Heart left ventricle (tissue), 16 donors: ENCODE results near the gene OASL. TPM values are rescaled to one million over a fixed set of nuclear protein-coding genes. Genes with fewer than 3 reads are reported as not detected.

Source experiments
- ATAC-seq, 4 donors: fragments of 200-7000 bp; cut with Tn5 transposase; one replicate each; pipeline ENCODE4 v1.9.1; 2020 to 2022; ENCODE audit warnings: moderate library complexity in 4 of 4, mild to moderate bottlenecking in 3 of 4, moderate number of reproducible peaks in 1 of 4
- DNase-seq, 5 donors: peaks; one replicate each; pipeline ENCODE4 v3.0.0-alpha.2; 2020
- H3K27ac ChIP-seq, 12 donors: fragments of 200-600 bp; sonication (generic) in 4 of 12; one replicate each; pipeline versions ENCODE4 v1.5.0 to v1.8.0; 2016 to 2022; ENCODE audit warnings: mild to moderate bottlenecking in 2 of 12
- H3K27me3 ChIP-seq, 9 donors: fragments of 200-600 bp; sonication (generic) in 2 of 9; one replicate each; pipeline versions ENCODE4 v1.5.1 to v1.8.0; 2016 to 2022; ENCODE audit warnings: mild to moderate bottlenecking in 3 of 9
- H3K36me3 ChIP-seq, 9 donors: fragments of 200-600 bp; sonication (generic) in 2 of 9; one replicate each; pipeline versions ENCODE4 v1.5.0 to v1.8.0; 2018 to 2022; ENCODE audit warnings: mild to moderate bottlenecking in 2 of 9
- H3K4me1 ChIP-seq, 12 donors: fragments of 200-600 bp; sonication (generic) in 4 of 12; one replicate each; pipeline versions ENCODE4 v1.5.0 to v1.8.0; 2016 to 2022; ENCODE audit warnings: mild to moderate bottlenecking in 3 of 12
- H3K4me3 ChIP-seq, 12 donors: fragments of 200-600 bp; sonication (generic) in 4 of 12; one replicate each; pipeline versions ENCODE4 v1.5.0 to v1.8.0; 2017 to 2022; ENCODE audit warnings: mild to moderate bottlenecking in 9 of 12, moderate library complexity in 4 of 12
- H3K9me3 ChIP-seq, 12 donors: fragments of 200-600 bp; sonication (generic) in 4 of 12; one replicate each; pipeline versions ENCODE4 v1.5.0 to v1.8.0; 2016 to 2022; ENCODE audit warnings: mild to moderate bottlenecking in 1 of 12
- POLR2A ChIP-seq, 2 donors: fragments of 450-650 bp; IDR thresholded peaks; one replicate each; pipeline ENCODE4 v1.6.1; 2017; ENCODE audit warnings: antibody characterized with exemption in 2 of 2, mild to moderate bottlenecking in 2 of 2, moderate library complexity in 2 of 2
- WGBS, 4 donors: extraction: QIAGEN DNeasy Blood & Tissue Kit in 2 of 4; methylation state at CpG; one replicate each; pipeline versions ENCODE4 v1.1.5 to v1.1.7; 2013 to 2018; 5-methylcytosine and 5-hydroxymethylcytosine counted together
- intact Hi-C, 10 donors: fragments of 100-400 bp; cut with DNase I; formaldehyde crosslinking; loops; one replicate each; pipeline versions ENCODE4 v1.11.1 to v1.14.2; 2022
- polyA plus RNA-seq, 2 donors: library from polyadenylated mRNA; stranded (reverse); fragments of 200-250 nt; gene quantifications; one replicate each; pipeline ENCODE4 v1.2.3, GENCODE V29; 2013
- total RNA-seq, 9 donors: library from RNA; depleted of rRNA in 2 of 9; stranded (reverse); fragments of >200 nt in 2 of 9; fragmentation: NEBNext Ultra II Directional in 3 of 9; extraction: Animal tissue kit (Norgen Biotek cat#: 25700) in 3 of 9; gene quantifications; one replicate each; pipeline versions ENCODE4 v1.1.0 to v1.2.4, GENCODE V29; 2016 to 2023
- TF ChIP-seq, protein P1 (sequence below), 12 donors: fragments of 200-600 bp; sonication (generic) in 4 of 12; IDR thresholded peaks; one replicate each; pipeline versions ENCODE4 v1.5.0 to v1.8.0; 2018 to 2022; ENCODE audit warnings: antibody characterized with exemption in 12 of 12, mild to moderate bottlenecking in 5 of 12
- donor health status: ischemic (EF 13 %, LVEDD 7.1; RV severe dilation, severe dysfunction).
- donor health status: healthy with polysubstance abuse.
- donor health status: DM: no; HTN: yes; CAD: no.
- donor health status: DM: no; HTN: no; CAD: no.
- donor health status: ischemic (EF 25% LVEDD 6.9; RV normal size, moderate dysfunction).
- donor health status: ischemic (EF 25% LVEDD 5.7; RV mildly dilated, moderate dysfunction).
- donor health status: healthy.
- donor health status: DM: yes; HTN: yes; CAD: no.
- donor health status: ischemic (EF 35%, LVEDD 5.7; RV mildly dilated, moderate dysfunction).
- donor health status: nonischemic (EF 11% LVEDD 7.7; RV severe dilation, severe dysfunction).
- donor health status: DM: yes; HTN: yes; CAD: no.
- donor health status: PGD.
- donor health status: ischemic (EF 29% LVEDD 5.4; RV normal size, mild dysfunction).
- donor health status: nonischemic (EF 23%, LVEDD 6.1; RV moderate dilation, normal function).

OASL gene
- total and polyA plus RNA-seq, 11 donors = 0.32 to 5.0 (median 0.53) TPM; not detected in 1

DNA sequence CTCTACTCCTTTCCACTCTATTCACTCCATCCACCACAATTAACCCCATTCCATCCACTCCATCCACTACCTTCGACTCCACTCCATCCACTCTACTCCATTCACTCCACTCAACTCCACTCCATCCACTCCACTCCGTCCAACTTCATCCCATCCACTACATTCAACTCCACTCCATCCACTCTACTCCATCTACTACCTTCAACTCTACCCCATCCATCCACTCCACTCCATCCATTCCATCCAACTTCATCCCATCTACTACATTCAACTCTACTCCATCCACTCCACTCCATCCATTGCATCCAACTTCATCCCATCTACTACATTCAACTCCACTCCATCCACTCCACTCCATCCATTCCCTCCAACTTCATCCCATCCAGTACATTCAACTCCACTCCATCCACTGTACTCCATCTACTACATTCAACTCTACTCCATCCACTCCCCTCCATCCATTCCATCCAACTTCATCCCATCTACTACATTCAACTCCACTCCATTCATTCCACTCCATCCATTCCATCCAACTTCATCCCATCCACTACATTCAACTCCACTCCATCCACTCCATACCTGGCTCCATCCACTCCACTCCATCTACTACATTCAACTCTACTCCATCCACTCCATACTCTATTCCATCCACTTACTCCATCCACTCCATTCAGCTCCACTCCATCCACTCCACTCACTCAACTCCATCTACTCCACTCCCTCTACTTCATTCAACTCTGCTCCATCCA lies 44.3 kb downstream of the OASL start:
- 86 to 93% (median 92%) methylated on average over 2 of the region's 2 CpGs for WGBS, 4 donors

DNA sequence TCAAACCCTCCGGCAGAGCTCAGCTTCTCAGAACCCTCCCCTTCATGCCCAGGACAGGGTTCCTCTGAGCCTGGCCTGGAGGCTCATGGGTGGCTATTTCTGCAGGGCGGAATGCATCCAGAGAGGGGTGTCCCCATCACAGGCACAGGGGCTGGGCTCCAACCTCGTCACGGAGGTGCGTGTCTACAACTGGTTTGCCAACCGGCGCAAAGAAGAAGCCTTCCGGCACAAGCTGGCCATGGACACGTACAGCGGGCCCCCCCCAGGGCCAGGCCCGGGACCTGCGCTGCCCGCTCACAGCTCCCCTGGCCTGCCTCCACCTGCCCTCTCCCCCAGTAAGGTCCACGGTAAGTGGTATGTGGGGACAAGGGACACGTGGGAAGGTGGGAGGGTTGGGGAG lies 45.0 kb downstream of the OASL start:
- no peak for ATAC-seq
- no peak for DNase-seq
- H3K27me3 ChIP-seq = peaks cover 0 to 14% (median 0%) of the 10 kb centered on the region in 9 donors
- peaks cover 0 to under 1% (median 0%) of the 10 kb centered on the region in 12 donors for H3K4me1 ChIP-seq
- 81 to 88% (median 86%) methylated on average over 10 to 15 of the region's 15 CpGs for WGBS, 4 donors
- H3K9me3 ChIP-seq = no peaks in the 10 kb centered on the region
- H3K36me3 ChIP-seq = no peaks in the 10 kb centered on the region
- no peak for TF ChIP-seq POLR2A (IDR thresholded peaks at IDR 0.05)
- TF ChIP-seq, protein P1, sequence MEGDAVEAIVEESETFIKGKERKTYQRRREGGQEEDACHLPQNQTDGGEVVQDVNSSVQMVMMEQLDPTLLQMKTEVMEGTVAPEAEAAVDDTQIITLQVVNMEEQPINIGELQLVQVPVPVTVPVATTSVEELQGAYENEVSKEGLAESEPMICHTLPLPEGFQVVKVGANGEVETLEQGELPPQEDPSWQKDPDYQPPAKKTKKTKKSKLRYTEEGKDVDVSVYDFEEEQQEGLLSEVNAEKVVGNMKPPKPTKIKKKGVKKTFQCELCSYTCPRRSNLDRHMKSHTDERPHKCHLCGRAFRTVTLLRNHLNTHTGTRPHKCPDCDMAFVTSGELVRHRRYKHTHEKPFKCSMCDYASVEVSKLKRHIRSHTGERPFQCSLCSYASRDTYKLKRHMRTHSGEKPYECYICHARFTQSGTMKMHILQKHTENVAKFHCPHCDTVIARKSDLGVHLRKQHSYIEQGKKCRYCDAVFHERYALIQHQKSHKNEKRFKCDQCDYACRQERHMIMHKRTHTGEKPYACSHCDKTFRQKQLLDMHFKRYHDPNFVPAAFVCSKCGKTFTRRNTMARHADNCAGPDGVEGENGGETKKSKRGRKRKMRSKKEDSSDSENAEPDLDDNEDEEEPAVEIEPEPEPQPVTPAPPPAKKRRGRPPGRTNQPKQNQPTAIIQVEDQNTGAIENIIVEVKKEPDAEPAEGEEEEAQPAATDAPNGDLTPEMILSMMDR (IDR thresholded peaks at IDR 0.05) = no peak
- no peak overlapping the region for H3K27ac ChIP-seq
- H3K4me3 ChIP-seq = no peak overlapping the region
- intact Hi-C loops = no loop called here

More for the DNA sequence above, 44.3 kb downstream of the OASL start:
- Histone ChIP-seq H3K9me3 (no peaks in the 10 kb centered on the region), H3K4me3 (no peak overlapping the region), H3K27me3 (peaks cover 0 to 21% (median 0%) of the 10 kb centered on the region in 9 donors), H3K4me1 (peaks cover 0 to 6% (median 0%) of the 10 kb centered on the region in 12 donors), H3K27ac (no peak overlapping the region), H3K36me3 (no peaks in the 10 kb centered on the region)
- DNase-seq (no peak), ATAC-seq (no peak)
- TF ChIP-seq, protein P1 (IDR thresholded peaks at IDR 0.05) = no peak
- TF ChIP-seq POLR2A (IDR thresholded peaks at IDR 0.05) = no peak
- intact Hi-C loops = no loop called here

DNA sequence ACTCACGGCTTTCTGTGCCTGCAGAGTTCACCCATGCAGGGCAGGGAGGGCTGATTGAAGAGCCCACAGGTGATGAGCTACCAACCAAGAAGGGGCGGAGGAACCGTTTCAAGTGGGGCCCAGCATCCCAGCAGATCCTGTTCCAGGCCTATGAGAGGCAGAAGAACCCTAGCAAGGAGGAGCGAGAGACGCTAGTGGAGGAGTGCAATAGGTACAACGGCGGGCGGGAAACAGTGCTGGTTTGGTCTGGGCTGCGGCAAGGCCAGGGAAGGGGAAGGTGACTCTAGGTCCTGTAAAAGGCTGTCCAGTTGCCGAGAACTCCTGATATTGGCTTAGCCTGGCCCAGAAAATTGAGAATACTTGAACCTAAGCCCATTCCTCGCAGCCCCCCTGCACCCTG lies 45.5 kb downstream of the OASL start:
- TF ChIP-seq POLR2A (IDR thresholded peaks at IDR 0.05) = no peak
- TF ChIP-seq, protein P1 (IDR thresholded peaks at IDR 0.05) = no peak
- no peak for DNase-seq
- H3K36me3 ChIP-seq = no peaks in the 10 kb centered on the region
- peaks cover 0 to 9% (median 0%) of the 10 kb centered on the region in 9 donors for H3K27me3 ChIP-seq
- ATAC-seq = no peak
- no peak overlapping the region for H3K27ac ChIP-seq
- H3K9me3 ChIP-seq = no peaks in the 10 kb centered on the region
- intact Hi-C loops = no loop called here
- 83 to 87% (median 84%) methylated on average over 9 to 11 of the region's 11 CpGs for WGBS, 4 donors
- H3K4me1 ChIP-seq = no peaks in the 10 kb centered on the region
- H3K4me3 ChIP-seq = no peak overlapping the region

DNA sequence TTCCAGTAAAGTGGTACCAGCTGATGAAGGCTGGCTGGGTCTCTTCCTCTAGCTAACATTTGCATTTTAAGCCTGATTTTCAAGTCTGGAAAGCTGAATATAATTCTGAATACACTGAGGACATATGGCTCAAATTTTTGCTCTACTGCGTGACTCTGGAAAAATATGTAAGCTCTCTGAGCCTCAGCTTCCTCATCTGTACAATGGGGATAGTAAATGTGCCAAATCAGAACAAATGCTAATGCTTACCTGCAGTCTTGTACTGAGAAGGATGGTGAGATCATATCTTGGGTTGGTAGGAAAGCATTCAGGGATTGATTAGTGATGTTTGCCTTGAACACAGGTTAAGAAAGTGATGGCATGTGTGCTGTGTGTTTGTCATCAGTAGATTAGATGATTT lies 46.1 kb downstream of the OASL start:
- no peak for TF ChIP-seq POLR2A (IDR thresholded peaks at IDR 0.05)
- TF ChIP-seq, protein P1 (IDR thresholded peaks at IDR 0.05) = no peak
- no peaks in the 10 kb centered on the region for H3K4me1 ChIP-seq
- no peak overlapping the region for H3K4me3 ChIP-seq
- intact Hi-C loops = no loop called here
- no peak overlapping the region for H3K27ac ChIP-seq
- WGBS, 4 donors = 86 to 100% (median 94%) methylated on average over 1 of the region's 1 CpG
- no peaks in the 10 kb centered on the region for H3K9me3 ChIP-seq
- no peaks in the 10 kb centered on the region for H3K36me3 ChIP-seq
- DNase-seq (no peak), ATAC-seq (no peak)
- peaks cover 0 to 7% (median 0%) of the 10 kb centered on the region in 9 donors for H3K27me3 ChIP-seq
